GM18867 (cell line): Measurements from ENCODE around the gene BMPR1B.
A peak's percentile ranks its signal among the peaks of the same experiment; 100 is the strongest.

Source experiments
- ATAC-seq: cut with Tn5 transposase; IDR thresholded peaks from one replicate; pipeline ENCODE4 v1.9.1; 2021; ENCODE audit warnings: mild to moderate bottlenecking, moderate library complexity; ENCODE audit not compliant: unreplicated experiment

BMPR1B gene

DNA sequence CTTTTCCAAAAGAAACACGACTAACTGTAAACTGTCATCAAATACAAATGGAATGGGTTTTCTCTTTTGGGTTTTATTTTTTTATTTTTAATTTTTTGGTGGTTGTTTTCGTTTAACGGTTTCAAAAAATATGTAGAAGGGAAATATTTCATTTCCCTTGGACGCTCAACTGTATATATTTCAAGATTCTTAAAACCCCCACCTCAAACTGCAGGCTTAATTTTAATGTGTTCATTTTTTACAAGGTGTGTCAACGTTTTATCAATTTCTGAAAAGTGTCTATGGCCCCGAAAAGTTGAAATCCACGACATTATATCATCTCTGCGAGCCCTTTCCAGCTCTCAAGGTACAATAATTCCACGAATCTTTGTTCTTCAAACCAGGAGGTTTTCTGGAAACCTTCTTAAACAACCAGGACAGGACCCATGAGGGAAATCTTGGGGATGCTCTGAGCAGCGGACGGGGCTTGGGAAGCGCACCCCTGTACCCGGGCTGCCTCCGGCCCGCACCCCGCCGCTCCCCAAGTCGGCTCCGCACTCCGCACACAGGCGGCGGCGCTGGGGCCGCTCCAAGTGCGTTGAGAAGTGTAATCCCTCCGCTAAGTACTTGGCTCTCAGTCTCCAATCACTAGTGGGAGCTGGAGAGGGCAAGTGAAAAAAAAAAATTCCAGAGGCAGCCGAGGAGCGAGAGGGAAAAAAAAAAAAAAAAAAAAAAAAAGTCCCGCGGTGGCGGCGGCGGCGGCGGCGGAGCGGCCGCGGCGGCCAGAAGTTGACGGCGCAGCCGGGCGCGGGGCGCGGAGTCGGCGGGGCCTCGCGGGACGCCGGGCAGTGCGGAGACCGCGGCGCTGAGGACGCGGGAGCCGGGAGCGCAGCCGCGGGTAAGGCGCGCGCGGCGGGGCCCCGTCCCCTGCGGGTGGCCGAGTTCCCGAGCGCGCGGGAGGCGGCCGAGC is at the start of gene BMPR1B:
TSS of gene BMPR1B (plus strand) at position 764 of the 949 bp plus-strand sequence. CDS start 346,470 bp downstream, outside the sequence.
- ATAC-seq, result no peak

DNA sequence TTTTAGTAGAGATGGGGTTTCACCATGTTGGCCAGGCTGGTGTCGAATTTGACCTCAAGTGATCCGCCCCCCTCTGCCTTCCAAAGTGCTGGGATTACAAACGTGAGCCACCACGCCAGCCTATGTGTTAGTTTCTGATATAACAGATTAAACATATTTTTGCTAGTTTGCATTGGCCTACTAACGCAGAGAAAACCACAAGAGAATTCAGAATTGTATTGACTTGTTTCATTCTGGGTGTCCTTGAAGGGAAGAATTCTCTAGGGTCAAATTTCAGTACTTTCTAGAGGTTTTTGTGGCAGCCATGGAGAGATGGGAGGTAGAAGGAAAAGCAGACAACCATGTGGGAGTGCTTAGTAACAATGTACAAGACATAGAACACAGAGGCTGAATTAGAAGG is 46.1 kb upstream of the BMPR1B start:
- no peak for ATAC-seq

DNA sequence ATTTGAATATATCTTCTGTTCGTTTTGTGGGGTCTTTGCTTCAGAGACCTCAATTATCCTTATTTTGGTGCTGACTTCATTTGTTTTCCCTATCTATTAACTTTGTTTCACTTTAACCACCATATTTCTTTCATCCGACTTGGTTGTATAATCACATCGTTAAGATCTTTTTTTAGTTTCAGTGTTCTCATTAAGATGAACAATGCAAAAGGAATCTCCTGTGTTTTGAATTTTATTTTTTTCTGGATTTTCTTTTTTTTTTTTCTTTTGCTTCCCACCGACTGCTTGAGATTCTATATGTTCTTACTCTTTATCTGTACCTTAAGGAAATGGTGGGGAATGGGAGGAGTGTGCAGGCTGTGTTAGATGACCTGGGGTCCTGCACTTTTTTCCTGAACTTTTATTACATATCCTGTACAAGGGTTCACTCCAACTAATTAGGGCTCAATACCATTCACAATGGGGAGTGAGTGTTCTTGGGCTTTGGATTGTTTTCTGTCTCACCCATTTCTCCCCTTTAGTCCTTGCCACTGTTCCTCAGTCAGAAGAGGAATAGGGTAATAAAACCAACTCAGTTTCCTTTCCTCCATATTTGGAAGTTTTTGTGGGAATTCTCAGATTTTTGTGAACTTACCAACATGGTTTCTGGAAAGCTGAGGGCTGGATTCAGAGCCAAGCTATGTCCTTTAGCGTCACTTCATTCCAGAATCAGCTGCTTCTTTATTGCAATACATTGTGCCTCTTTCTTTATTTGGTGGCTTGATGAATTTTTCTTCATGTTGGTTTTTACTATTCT is 43.2 kb upstream of the BMPR1B start:
- no peak for ATAC-seq

DNA sequence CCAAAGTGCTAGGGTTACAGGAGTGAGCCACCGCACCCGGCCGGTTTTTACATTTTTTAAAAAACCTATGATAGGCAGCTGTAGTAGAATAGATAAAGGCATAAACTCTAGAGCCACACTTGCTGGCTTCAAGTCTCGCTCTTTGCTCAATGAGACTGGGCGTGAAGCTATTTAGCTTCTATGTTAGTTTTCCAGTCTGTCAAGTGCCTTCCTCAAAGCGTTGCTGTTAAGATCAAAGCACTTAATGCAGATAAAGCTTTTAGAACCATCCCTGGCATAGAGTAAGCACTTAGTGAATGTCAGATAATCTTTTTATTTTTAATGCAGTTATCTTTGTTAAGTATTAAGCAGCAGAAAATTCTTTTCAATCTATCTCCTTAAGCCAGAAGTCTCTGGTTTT is 42.0 kb upstream of the BMPR1B start:
- ATAC-seq, result no peak

DNA sequence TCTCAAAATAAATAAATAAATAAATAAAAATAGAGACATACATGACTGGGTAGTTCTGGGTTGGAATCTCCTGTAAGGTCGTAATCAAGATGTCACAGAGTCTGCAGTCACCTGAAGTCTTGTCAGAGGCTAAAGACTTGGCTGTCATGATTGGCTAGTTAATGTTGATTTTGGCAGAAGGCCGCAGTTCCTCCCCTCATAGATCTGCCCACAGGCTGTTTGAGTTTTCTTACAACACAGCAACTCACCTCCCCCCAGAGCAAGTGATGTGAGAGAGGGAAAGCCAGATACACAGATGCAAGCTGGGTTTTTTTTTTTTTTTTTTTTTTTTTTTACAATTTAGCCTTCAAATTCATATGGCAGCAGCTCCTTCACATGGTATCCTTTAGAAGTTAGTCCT is 36.4 kb upstream of the BMPR1B start:
- no peak for ATAC-seq

DNA sequence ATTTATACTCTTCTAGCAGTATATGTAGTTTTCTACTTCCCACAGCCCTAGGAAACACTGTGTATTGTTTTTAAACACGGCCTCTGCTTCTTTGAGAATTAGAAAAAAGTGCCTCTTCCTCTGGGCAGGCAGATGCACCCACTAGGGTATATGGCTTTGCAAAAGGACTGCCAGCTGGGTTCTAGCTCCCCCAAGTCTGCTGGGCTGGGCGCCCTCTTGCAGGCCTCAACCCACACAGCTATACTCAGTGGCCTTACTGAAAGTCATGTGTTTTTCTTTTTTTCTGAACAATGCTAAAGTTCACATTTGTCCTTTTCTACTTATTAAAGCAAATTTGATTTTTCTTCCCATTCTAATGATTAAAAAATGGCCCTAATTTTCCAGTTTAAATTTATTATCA is 35.5 kb upstream of the BMPR1B start:
- no peak for ATAC-seq

DNA sequence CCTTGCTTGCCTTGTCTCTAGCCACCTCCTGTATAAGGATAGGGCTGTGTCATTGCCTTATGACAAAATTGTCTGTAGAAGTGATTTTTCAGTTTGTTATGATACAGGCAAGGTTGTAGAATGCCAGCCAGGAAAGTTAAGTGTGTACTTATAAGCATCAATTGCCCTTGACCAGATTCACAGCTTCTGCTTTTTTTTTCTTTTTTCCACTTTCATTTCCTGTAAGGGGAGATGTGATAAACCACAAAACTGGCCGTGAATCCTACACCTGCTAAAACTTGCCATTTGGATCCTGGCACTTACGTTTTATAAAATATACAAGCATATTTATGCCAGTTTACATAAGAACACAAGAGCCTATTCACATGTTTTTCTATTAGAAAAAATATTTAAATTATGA is 35.0 kb upstream of the BMPR1B start:
- ATAC-seq, result peak; percentile 74

DNA sequence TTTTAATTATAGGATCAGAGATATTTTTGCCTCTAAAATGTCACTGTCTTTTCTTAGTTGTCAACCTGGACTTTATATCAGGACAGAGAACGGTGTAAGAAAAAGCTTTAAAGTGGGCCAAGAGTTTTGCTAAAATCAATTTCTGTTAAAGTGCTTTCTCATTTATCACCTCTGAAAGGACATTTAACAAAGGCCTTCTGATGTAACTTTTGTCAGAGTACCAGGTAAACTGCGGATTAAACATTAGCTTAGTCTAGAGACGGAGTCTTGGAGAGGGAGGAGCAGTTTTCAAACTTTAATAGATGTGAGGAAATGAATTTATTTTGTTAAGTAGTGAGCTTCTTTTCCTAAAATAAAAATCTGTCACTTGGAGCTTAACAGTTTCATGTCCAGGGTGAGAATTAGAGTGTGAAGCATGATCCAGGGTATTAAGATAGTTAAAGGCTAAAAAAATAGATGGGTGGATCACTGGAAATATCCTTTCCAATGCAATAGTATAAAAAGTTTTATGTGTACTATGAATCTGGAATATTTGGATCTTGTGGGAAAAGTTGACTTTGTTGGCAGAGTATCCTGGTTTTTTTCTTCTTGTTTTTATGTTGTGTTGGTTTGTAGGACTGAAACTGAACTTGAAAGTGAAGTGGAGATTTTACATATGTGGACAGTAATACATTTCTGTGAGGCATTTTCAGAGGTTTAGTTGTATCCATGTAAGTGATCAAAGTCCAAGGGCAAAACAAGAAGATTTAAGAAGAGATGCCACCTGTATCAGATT is 33.6 kb upstream of the BMPR1B start:
- no peak for ATAC-seq

DNA sequence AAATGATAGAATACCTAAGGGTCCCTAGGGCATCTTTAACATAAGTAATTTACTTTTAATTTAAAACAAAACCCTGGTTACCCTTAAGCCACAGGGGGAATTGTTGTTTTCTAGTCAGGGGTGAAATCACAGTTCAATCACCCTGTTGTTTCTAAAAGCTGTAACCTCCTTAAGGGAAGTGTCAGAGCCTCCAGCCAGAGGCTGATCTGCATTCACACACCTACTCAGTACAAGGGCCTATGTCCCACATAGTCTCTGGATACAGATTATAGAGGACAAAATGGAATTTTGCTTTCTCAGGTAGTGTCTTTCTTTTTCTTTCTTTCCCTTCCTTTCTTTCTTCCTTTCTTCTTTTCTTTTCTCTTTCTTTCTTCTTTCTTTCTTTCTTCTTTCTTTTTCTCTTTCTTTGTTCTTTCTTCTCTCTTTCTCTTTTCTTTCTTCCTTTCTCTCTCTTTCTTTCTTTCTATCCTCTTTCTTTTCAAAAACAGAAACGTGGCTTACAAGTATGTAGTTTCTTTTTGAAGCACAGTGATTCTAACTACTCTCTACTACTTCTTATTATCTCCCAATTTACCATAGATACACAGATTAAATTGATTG is 31.1 kb upstream of the BMPR1B start:
- ATAC-seq, result no peak

DNA sequence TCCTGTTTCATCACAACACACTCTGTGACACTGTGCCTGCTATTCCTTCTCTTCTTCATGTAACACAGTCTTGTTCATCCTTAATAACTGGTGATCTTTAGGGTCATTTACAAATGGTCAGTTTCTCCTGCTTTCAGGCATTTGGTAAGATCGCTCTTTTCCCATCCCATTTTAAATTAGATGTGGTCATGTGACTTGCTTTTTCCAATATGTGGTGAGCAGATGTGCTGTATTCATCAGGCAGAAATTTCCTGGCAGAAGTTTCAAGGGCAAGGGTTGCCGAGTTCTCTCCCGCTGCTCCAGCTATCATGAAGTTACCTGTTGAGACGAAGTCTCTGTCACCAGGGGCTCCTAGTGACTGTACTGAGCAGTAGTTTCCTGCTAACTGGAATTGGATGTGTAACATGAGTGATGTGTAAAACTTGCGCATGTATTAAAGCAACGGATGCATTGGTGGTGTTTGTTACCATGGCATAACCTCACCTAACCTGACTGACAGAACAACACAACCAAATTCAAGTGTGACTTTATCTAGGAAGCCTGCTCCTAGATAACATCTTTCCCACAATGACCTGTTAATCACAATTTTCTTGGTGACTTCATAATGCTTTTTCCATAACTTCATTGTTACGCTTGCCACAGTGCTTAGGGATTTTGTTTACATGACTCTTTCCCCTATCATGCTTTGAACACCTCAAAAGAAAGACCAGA is 29.5 kb upstream of the BMPR1B start:
- no peak for ATAC-seq

DNA sequence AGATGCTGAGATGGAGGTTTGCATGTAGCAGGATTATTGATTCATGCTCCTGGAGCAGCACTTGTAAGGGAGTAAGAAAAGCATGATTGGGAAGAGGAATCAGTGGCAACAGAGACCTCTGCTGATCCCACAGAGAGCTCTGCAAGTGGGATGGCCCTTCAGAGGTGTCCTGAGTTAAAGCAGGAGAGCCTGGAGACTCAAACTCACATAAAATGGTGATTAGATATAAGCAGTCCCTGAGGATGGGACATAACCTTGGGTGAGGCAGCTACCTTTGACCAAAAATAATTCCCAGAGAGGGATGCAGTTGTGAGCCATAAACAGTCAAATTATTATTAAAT is 25.4 kb upstream of the BMPR1B start:
- ATAC-seq, result no peak

DNA sequence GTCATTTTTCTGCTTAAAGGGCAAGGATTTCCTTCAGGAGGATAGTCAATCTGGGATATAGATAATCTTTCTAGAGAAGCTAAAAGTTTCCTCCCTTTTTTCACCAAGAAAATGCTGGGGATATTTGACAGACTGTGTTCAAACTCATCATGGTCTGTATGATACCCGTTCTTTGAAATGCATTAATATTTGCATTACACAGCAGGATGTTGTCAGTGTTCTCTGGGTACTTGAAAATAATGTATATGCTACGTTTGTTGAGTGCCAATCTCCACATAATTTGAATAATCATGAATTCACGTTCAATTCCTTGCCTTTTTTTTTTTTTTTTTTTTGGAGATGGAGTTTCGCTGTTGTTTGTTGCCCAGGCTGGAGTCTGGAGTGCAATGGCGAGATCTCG is 18.0 kb upstream of the BMPR1B start:
- no peak for ATAC-seq

DNA sequence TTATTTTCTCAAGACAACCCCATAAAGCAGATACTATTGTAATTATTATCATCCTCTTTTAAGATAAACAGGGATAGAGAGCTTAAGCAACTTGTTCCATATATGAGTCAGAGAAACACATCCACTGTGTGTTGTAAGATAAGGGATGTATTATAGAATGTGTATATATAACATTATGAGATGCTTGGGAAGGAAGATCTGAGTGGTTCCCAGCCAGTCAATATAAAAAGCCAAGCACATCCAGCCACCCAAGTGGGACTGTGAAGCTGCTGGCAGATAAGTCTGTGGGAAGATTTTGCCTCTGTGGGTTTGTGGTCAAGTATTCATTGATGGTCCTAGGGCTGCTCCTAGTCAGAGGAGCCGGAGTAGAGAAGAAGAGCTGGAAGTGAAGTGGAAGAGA is 16.5 kb upstream of the BMPR1B start:
- ATAC-seq, result no peak

DNA sequence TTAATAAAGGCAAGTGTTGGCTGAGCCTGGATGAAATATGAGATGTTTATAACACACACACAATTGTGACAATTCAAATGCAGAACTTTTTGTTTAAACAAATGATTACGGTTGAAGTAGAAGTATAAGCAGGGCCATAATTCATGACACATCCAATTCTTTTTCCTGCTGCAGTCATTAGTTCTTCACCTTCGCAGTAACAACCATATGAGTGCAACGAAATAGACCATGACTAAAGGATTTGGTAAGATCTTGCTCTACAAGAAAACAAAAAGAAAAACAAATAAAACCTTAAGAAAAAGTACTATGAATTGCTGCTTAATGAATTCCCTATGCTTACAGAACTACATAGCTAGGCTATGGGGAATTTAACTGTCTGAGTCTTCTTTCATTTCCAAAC is 13.9 kb upstream of the BMPR1B start:
- no peak for ATAC-seq

DNA sequence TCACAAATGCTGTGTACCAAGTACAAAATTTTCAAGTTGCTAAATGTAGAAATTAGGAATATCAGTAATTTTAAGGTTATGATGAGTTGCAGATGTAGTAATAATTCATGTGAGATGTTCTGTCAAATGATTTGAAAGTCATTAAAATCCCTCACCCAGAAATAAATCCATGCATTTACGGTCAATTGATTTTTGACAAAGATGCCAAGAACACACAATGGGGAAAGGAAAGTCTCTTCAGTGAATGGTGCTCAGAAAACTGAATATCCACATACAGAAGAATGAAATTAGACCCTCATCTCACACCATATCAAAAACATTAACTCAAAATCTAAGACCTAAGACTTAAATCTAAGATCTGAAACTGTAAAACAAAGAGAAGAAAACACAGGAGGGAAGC is 12.9 kb upstream of the BMPR1B start:
- no peak for ATAC-seq

DNA sequence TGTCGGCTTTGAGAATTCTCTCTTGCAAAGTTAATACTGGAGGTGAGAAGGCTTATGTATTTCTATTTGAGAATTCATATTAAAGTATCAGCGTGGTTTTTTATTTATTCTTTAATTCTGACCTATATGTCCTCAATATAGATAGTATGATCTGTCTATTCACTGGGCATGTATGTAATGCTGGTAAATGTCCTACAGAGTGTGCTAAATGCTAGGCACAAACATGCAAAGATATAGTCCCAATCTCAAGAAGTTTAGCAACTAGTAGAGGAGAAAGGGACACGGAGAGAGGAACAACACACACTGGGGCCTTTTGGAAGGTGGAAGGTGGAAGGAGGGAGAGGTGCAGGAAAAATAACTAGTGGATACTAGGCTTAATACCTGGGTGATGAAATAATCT is 11.0 kb upstream of the BMPR1B start:
- no peak for ATAC-seq

DNA sequence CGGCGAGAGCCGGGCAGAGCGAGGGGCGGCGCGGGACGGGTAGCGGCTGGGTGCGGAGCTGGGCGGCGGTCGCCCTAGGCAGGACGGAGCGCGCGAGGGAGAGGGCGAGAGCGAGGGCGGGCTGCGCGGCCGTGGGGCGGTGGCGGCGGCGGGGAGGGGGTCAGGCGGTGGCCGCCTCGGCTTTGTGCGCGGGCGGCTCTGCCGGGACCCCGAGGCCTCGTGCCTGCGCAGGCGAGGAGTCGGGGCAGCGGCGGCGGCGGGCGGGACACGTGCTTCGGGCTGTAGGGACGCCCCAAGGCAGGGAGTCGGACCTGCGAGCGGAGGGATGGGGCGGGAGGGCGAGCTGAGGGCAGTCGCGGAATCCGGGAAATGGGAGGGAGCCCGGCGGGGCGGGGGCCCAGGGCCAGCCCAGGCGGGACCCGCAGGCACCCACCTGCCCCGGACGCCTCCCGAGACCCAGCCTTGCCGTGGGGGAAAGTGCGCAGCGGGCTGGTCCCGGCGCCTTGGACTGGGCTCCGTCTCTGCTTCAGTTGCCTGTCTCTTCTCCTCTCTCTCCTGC is 465 bp downstream of the BMPR1B start:
- ATAC-seq, result no peak

DNA sequence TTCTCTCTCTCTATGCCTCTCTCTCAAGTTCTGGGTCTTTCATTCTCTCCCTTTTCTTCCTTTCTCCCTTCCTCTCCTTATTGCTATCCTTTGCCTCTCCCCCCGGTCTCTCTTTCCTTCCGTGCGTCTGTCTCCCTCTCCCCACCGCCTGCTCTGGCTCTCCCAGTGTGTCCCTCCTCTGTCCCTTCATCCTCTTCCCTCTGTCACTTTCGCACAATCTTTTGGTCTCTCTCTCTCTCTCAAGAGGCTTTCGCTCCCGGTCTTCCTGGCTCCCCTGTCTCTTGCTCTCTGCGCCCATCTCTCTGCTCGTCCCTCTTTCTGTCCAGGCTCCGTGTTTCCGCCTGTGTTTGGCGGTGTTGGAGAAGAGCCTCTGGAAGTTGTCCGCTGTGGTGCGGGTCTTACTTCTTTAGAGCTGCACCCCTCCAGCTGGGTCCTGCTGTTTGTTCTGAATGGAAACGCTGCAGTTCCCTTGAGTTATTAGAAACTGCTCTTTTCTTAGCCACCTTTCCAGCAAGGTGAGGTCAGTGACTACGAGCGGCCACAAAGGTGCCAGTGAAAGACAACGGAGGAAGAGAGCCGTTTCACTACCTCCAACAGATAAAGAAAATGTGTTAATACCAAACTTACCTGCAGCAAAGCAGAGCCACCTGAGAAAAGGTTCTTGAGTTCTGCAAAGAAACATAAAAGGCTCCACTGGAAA is 1.1 kb downstream of the BMPR1B start:
- no peak for ATAC-seq

DNA sequence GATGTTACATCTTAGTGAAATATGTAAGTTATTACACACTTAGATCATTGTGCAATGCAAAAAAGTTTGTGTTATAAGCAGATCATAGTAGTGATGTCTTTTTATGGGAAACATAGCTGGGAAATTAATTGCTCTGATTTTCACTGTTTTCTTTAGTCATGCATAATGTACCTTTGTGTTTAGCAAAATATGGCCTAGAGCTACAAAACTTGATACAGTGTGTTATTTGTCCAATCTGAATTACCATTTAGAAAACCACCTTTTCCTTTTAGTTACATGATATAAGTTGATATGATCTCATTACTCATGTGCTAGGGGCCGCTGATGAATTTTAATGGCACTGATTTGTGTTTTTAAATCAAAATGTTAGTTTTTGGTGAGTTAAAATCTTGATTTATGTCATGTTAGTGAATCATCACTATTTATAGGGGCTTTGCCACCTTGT is 2.0 kb downstream of the BMPR1B start:
- ATAC-seq, result no peak
